GM21737 (cell line): ENCODE results near the gene PRDX2.
"Not testable (repeated sequence)": the region's sequence is repeated elsewhere in the genome, so short reads cannot be mapped to it uniquely, and the experiment has no call there.

Experiments used
- ATAC-seq: cut with Tn5 transposase; IDR thresholded peaks from one replicate; pipeline ENCODE4 v1.9.1; 2021; ENCODE audit warnings: mild to moderate bottlenecking, moderate library complexity; ENCODE audit not compliant: unreplicated experiment

Gene PRDX2

GRCh38 chr19:12801466-12802266 is at the start of gene PRDX2, which contains the start of gene THSD8:
Gene PRDX2, minus strand, starts transcription at chr19:12801800. Its CDS starts 539 bp downstream, at chr19:12801261.
Gene THSD8, plus strand, starts transcription at chr19:12802069. Its CDS starts 3 bp downstream, at chr19:12802072.
- ATAC-seq, result no peak

GRCh38 chr19:12847159-12848139 is 45.8 kb upstream of the PRDX2 start:
- no peak for ATAC-seq

- not testable (repeated sequence) for ATAC-seq
Measured at GRCh38 chr19:12846613-12847012, 45.0 kb upstream of the PRDX2 start.

- ATAC-seq, result no peak
Measured at GRCh38 chr19:12843999-12844732, 42.6 kb upstream of the PRDX2 start.

GRCh38 chr19:12843328-12843727 is 41.7 kb upstream of the PRDX2 start:
- no peak for ATAC-seq

- no peak for ATAC-seq
Measured at GRCh38 chr19:12842511-12842910, 40.9 kb upstream of the PRDX2 start.

GRCh38 chr19:12841094-12841493 is 39.5 kb upstream of the PRDX2 start:
- ATAC-seq, result no peak

GRCh38 chr19:12840091-12841079 is 38.8 kb upstream of the PRDX2 start:
- no peak for ATAC-seq

- no peak for ATAC-seq
Measured at GRCh38 chr19:12838886-12839756, 37.5 kb upstream of the PRDX2 start.

GRCh38 chr19:12838182-12838885 is 36.7 kb upstream of the PRDX2 start, which contains the start of gene MAST1:
Gene MAST1, plus strand, starts transcription at chr19:12838515. Its CDS starts 58 bp downstream, at chr19:12838573.
- ATAC-seq, result no peak

- no peak for ATAC-seq
Measured at GRCh38 chr19:12837225-12837624, 35.6 kb upstream of the PRDX2 start.

- ATAC-seq, result no peak
Measured at GRCh38 chr19:12836529-12836863, 34.9 kb upstream of the PRDX2 start.

- no peak for ATAC-seq
Measured at GRCh38 chr19:12834976-12835757, 33.6 kb upstream of the PRDX2 start.

- ATAC-seq, result no peak
Measured at GRCh38 chr19:12834566-12834943, 33.0 kb upstream of the PRDX2 start, which contains the start of gene RTBDN. Gene RTBDN, minus strand, starts transcription at chr19:12834579. Its CDS starts 4,600 bp downstream, at chr19:12829979.

GRCh38 chr19:12833738-12834565 is 32.4 kb upstream of the PRDX2 start:
- ATAC-seq, result no peak

- no peak for ATAC-seq
Measured at GRCh38 chr19:12833418-12833737, 31.8 kb upstream of the PRDX2 start.

- ATAC-seq, result no peak
Measured at GRCh38 chr19:12828494-12828893, 26.9 kb upstream of the PRDX2 start.
